GM19240 (cell line): ENCODE results near the gene TMEM185B.
"Not testable (repeated sequence)": the region's sequence is repeated elsewhere in the genome, so short reads cannot be mapped to it uniquely, and the experiment has no call there.

Source experiments
- DNase-seq: peaks from one replicate; pipeline ENCODE4 v3.0.0; 2011; ENCODE audit warnings: low spot score; ENCODE audit not compliant: insufficient read length

Gene TMEM185B

GRCh38 chr2:120208381-120209353 lies 14.5 kb downstream of the TMEM185B start:
- DNase-seq, result no peak

GRCh38 chr2:120206022-120206581 lies 17.1 kb downstream of the TMEM185B start:
- no peak for DNase-seq

- DNase-seq, result no peak
These were observed 18.1 kb downstream of the TMEM185B start for GRCh38 chr2:120204945-120205670.

- no peak for DNase-seq
These were observed 18.8 kb downstream of the TMEM185B start for GRCh38 chr2:120204417-120204816.

GRCh38 chr2:120204022-120204405 lies 19.2 kb downstream of the TMEM185B start:
- DNase-seq, result no peak

- DNase-seq, result no peak
These were observed 19.8 kb downstream of the TMEM185B start for GRCh38 chr2:120203251-120204021.

GRCh38 chr2:120199817-120200459 lies 23.3 kb downstream of the TMEM185B start:
- DNase-seq, result not testable (repeated sequence)

GRCh38 chr2:120195553-120195952 lies 27.6 kb downstream of the TMEM185B start:
- no peak for DNase-seq

- DNase-seq, result no peak
These were observed 30.9 kb downstream of the TMEM185B start for GRCh38 chr2:120192280-120192679.

GRCh38 chr2:120189189-120189588 lies 34.0 kb downstream of the TMEM185B start:
- DNase-seq, result no peak

GRCh38 chr2:120182019-120182560 lies 41.1 kb downstream of the TMEM185B start:
- no peak for DNase-seq

- no peak for DNase-seq
These were observed 43.1 kb downstream of the TMEM185B start for GRCh38 chr2:120180066-120180465.

GRCh38 chr2:120179396-120179795 lies 43.8 kb downstream of the TMEM185B start:
- no peak for DNase-seq

- DNase-seq, result no peak
These were observed 45.2 kb downstream of the TMEM185B start for GRCh38 chr2:120177973-120178372.

GRCh38 chr2:120177001-120177621 lies 46.1 kb downstream of the TMEM185B start:
- DNase-seq, result peak; percentile 65

- no peak for DNase-seq
These were observed 46.7 kb downstream of the TMEM185B start for GRCh38 chr2:120176526-120176925.

- DNase-seq, result no peak
These were observed 48.1 kb downstream of the TMEM185B start for GRCh38 chr2:120174963-120175581.
